GM12891 (cell line): ENCODE measurements around the gene HABP2.

Experiments used
- DNase-seq: peaks from one replicate; pipeline ENCODE4 v3.0.0; 2011; ENCODE audit warnings: low spot score; ENCODE audit not compliant: insufficient read length
- FAIRE-seq: peaks from 2 replicates; lab custom pipeline; 2011; peaks lifted over from hg19 to GRCh38; lab: Jason Lieb, UNC
- PAX5 ChIP-seq: IDR thresholded peaks from 2 replicates; pipeline ENCODE4 v1.6.1; 2011; ENCODE audit warnings: low read length, moderate library complexity, mild to moderate bottlenecking; ENCODE audit not compliant: insufficient read depth, severe bottlenecking
- POLR2A ChIP-seq: IDR thresholded peaks from 2 replicates; pipeline ENCODE4 v1.6.1; 2011; ENCODE audit warnings: low read depth, low read length, control low read depth
- POLR2AphosphoS5 ChIP-seq: IDR thresholded peaks from 2 replicates; pipeline ENCODE4 v1.6.1; 2011; ENCODE audit warnings: low read depth, low read length, control low read depth
- POU2F2 ChIP-seq: IDR thresholded peaks from 2 replicates; pipeline ENCODE4 v1.6.1; 2011; ENCODE audit warnings: low read depth, mild to moderate bottlenecking, control low read depth, low read length, moderate library complexity
- SPI1 ChIP-seq: IDR thresholded peaks from 2 replicates; pipeline ENCODE4 v1.6.1; 2011; ENCODE audit warnings: low read depth, low read length, control low read depth
- TAF1 ChIP-seq: IDR thresholded peaks from 2 replicates; pipeline ENCODE4 v1.6.1; 2011; ENCODE audit warnings: low read depth, low read length, control low read depth

The HABP2 gene

DNA sequence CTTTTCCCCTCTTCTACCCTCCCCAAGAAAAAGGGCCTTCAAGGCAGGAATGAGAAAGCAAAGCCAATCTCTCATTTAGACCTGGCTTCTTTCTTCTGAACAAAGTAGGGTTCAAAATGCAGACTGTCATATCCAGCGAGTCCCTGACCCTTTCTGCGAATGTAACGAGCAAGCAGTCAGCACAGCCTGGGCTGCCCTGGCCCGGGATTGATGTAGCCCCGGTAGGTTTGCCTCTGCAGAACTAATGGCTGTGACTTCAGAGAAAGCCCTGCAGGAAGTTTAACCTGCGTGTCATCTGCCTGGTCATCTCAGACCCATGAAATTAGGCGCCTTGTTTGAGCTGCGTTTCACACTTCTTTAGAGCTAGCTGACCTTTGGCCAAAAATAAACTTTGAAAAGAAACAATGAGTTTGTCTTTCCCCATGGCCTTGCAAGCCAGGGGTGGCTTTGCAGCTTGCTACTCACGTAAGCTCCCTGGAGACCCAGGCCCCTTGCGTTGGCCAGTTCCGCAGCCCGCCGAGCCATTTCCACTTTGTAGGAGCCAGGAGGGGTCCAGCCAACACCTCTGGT is 36.4 kb downstream of the HABP2 start:
- no peak for FAIRE-seq
- DNase-seq = no peak
- no peak for TF ChIP-seq TAF1
- no peak for TF ChIP-seq POU2F2
- no peak for TF ChIP-seq PAX5
- TF ChIP-seq POLR2A = no peak
- no peak for TF ChIP-seq SPI1
- TF ChIP-seq POLR2AphosphoS5 = no peak

GRCh38 chr10:113590581-113590980 is 37.7 kb downstream of the HABP2 start:
- no peak for FAIRE-seq
- no peak for DNase-seq
- TF ChIP-seq SPI1 = no peak
- TF ChIP-seq POU2F2 = no peak
- TF ChIP-seq POLR2A = no peak
- TF ChIP-seq PAX5 = no peak
- no peak for TF ChIP-seq POLR2AphosphoS5
- TF ChIP-seq TAF1 = no peak

DNA sequence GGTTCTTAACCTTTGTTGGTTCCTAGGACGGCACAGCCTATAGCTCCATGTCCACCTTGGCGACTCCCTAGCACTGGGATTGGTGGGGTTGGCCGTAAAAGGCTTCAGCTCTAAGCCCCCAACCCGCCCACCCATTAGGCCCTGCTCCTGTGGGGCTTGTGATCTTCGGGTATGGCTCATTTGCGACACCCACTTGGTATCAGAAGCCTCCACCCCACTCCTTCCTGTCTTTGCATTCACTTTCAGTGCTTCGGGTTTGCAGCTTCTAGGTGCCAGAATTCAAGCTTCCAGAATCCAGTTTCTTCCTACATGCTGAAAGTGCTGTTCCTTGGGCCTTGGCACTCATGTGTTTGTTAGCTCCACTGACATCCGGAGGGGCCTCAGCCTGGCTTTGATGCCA is 39.5 kb downstream of the HABP2 start:
- TF ChIP-seq POLR2AphosphoS5 (no peak), POLR2A (no peak), PAX5 (no peak), POU2F2 (no peak), SPI1 (no peak), TAF1 (no peak)
- FAIRE-seq (no peak), DNase-seq (no peak)

DNA sequence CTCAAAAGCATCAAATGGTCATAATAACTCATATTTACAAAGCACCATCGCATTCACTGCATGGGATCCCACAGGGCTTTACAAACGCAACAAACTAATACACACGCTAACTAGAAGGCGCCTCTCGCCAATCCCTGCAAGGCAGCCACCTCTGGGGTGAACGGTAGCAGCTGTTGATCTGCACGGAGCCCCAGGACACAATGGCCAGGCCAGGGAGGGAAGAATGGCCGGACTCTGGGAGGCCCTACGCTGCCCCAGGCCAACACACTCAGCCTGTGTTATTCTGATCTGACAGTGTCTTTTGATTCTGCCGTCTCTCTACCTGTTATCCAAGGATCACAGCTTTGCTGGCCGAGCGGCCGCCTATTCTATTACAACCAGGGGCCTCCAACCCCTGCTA is 41.8 kb downstream of the HABP2 start:
- FAIRE-seq = no peak
- no peak for DNase-seq
- no peak for TF ChIP-seq TAF1
- no peak for TF ChIP-seq PAX5

- no peak for FAIRE-seq
- DNase-seq = no peak
- TF ChIP-seq TAF1 = no peak
- no peak for TF ChIP-seq PAX5
- TF ChIP-seq POLR2A = no peak
- TF ChIP-seq POU2F2 = no peak
- TF ChIP-seq POLR2AphosphoS5 = no peak
- TF ChIP-seq SPI1 = no peak
These were observed 47.7 kb downstream of the HABP2 start for GRCh38 chr10:113600569-113600968.

GRCh38 chr10:113603057-113603777 is 50.4 kb downstream of the HABP2 start:
- FAIRE-seq = no peak
- no peak for TF ChIP-seq TAF1
- TF ChIP-seq POLR2A = no peak
- no peak for TF ChIP-seq PAX5
- no peak for TF ChIP-seq SPI1
- no peak for TF ChIP-seq POLR2AphosphoS5
- TF ChIP-seq POU2F2 = no peak

GRCh38 chr10:113604572-113604971 is 51.7 kb downstream of the HABP2 start:
- no peak for FAIRE-seq
- no peak for DNase-seq
- no peak for TF ChIP-seq POLR2AphosphoS5
- no peak for TF ChIP-seq TAF1
- TF ChIP-seq POU2F2 = no peak
- no peak for TF ChIP-seq SPI1
- TF ChIP-seq POLR2A = no peak
- no peak for TF ChIP-seq PAX5

More at GRCh38 chr10:113603057-113603777, 50.4 kb downstream of the HABP2 start:
- no peak for DNase-seq

- FAIRE-seq (no peak), DNase-seq (no peak)
- TF ChIP-seq TAF1 (no peak), PAX5 (no peak), POU2F2 (no peak), SPI1 (no peak), POLR2AphosphoS5 (no peak), POLR2A (no peak)
These were observed 52.6 kb downstream of the HABP2 start for GRCh38 chr10:113605268-113605978.

DNA sequence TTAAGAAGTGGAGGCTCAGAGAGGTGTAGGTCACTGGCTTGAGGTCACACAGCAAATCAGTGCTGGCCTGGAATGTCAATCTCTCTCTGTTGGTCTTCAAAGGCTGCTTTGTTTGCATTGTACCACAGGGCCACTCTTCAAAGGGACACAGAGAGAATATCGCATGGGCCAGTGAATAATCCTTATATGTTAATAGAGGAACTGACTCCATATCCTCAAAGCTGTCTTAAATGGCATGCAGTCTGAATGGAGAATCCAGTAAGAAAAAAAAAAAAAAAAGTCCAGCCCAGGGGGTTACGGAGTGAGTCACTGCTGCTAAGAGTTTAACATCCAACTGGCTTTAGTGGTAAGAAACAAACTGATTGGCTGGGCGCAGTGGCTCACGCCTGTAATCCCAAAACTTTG is 56.9 kb downstream of the HABP2 start:
- DNase-seq = no peak

More for the DNA sequence above, 56.9 kb downstream of the HABP2 start:
- FAIRE-seq = no peak
- TF ChIP-seq POLR2AphosphoS5 (no peak), POU2F2 (no peak), PAX5 (no peak), SPI1 (no peak), POLR2A (no peak), TAF1 (no peak)
